Stomach (tissue), 4 donors: ENCODE data around the gene RNF213.

ENCODE experiments used
- EP300 ChIP-seq: sonication (generic); formaldehyde crosslinking; IDR thresholded peaks from one replicate; pipeline ENCODE4 v1.6.1; 2017; ENCODE audit warnings: antibody characterized with exemption
- POLR2AphosphoS5 ChIP-seq, 3 donors: sonication (generic); formaldehyde crosslinking; IDR thresholded peaks; one replicate each; pipeline ENCODE4 v1.6.1; 2016; ENCODE audit warnings: antibody characterized with exemption in 3 of 3
- TF ChIP-seq, protein P1 (sequence below), 7 experiments: fragments of 450-650 bp in 4 of 7; fragments of 200-600 bp in 3 of 7; sonication (generic) in 3 of 7; IDR thresholded peaks; one replicate each; pipeline ENCODE4 v1.5.1; 2016 to 2019; ENCODE audit warnings: antibody characterized with exemption in 7 of 7, control low read depth in 2 of 7, mild to moderate bottlenecking in 1 of 7

DNA sequence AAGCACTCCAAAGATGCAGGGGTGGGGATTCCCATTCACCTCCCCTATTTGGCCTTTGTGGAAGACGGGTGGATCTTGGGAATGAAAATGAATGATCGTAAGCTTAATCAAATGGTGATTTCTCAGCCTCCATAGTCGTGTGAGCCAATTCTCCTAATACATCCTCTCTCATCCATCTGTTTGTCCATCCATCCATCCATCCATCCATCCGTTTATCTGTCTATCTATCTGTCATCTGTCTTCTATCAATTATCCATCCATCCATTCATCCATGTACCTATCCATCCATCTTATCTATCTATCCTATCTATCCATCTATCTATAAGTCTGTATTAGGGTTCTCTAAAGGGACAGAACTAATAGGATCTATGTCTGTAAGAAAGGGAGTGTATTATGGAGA, 7.8 kb downstream of the RNF213 start:
- TF ChIP-seq, protein P1, sequence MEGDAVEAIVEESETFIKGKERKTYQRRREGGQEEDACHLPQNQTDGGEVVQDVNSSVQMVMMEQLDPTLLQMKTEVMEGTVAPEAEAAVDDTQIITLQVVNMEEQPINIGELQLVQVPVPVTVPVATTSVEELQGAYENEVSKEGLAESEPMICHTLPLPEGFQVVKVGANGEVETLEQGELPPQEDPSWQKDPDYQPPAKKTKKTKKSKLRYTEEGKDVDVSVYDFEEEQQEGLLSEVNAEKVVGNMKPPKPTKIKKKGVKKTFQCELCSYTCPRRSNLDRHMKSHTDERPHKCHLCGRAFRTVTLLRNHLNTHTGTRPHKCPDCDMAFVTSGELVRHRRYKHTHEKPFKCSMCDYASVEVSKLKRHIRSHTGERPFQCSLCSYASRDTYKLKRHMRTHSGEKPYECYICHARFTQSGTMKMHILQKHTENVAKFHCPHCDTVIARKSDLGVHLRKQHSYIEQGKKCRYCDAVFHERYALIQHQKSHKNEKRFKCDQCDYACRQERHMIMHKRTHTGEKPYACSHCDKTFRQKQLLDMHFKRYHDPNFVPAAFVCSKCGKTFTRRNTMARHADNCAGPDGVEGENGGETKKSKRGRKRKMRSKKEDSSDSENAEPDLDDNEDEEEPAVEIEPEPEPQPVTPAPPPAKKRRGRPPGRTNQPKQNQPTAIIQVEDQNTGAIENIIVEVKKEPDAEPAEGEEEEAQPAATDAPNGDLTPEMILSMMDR (IDR thresholded peaks at IDR 0.05): no peak
- no peak for TF ChIP-seq EP300
- TF ChIP-seq POLR2AphosphoS5 (IDR thresholded peaks at IDR 0.05): no peak
